Measurements from ENCODE around the gene NDNF. TPM values are rescaled to one million over a fixed set of nuclear protein-coding genes. Genes with fewer than 3 reads are reported as not detected.

NDNF gene
- total RNA-seq, 4 donors from 2014 or later, result 2.9 to 6.7 (median 4.8) TPM

GRCh38 chr4:121073672-121074381 lies 1.5 kb upstream of the NDNF start:
- no peak for DNase-seq (ENCODE audit: low spot score in 2 of 2)
- no peak overlapping the region for H3K4me3 ChIP-seq (ENCODE audit: low read depth, poor library complexity, severe bottlenecking)
- intact Hi-C loops (cut with DNase I; ENCODE audit: low total_unique reads), result no loop called here
- TF ChIP-seq CTCF (IDR thresholded peaks at IDR 0.05), result no peak
- WGBS, 2 donors, result 72 to 75% methylated on average over 5 of the region's 5 CpGs

GRCh38 chr4:121073004-121073435 lies 685 bp upstream of the NDNF start:
- 4 to 7% methylated on average over 12 of the region's 12 CpGs for WGBS, 2 donors
- peak in 1 of 2 donors; percentile 84 for DNase-seq (ENCODE audit: low spot score in 2 of 2)
- intact Hi-C loops (cut with DNase I; ENCODE audit: low total_unique reads), result no loop called here
- H3K4me3 ChIP-seq (ENCODE audit: low read depth, poor library complexity, severe bottlenecking), result peak overlapping the region; percentile 34
- TF ChIP-seq POLR2A (IDR thresholded peaks at IDR 0.05) (no peak), CTCF (IDR thresholded peaks at IDR 0.05) (no peak)

GRCh38 chr4:121071640-121072223 lies 603 bp downstream of the NDNF start:
- H3K4me3 ChIP-seq (ENCODE audit: low read depth, poor library complexity, severe bottlenecking), result peak overlapping the region; percentile 43
- intact Hi-C loops (cut with DNase I; ENCODE audit: low total_unique reads), result no loop called here
- TF ChIP-seq CTCF (IDR thresholded peaks at IDR 0.05) (no peak), POLR2A (IDR thresholded peaks at IDR 0.05) (no peak)
- WGBS, 2 donors, result 1 to 2% methylated on average over 34 of the region's 34 CpGs
- DNase-seq (ENCODE audit: low spot score in 2 of 2), result no peak

- 3 to 6% methylated on average over 40 to 41 of the region's 64 CpGs for WGBS, 2 donors
- H3K4me3 ChIP-seq (ENCODE audit: low read depth, poor library complexity, severe bottlenecking), result peak overlapping the region; percentile 43
- DNase-seq (ENCODE audit: low spot score in 2 of 2), result peak in 1 of 2 donors; percentile 86
- TF ChIP-seq CTCF (IDR thresholded peaks at IDR 0.05) (no peak), POLR2A (IDR thresholded peaks at IDR 0.05) (no peak)
- intact Hi-C loops (cut with DNase I; ENCODE audit: low total_unique reads), result no loop called here
Measured at GRCh38 chr4:121070696-121071639, 1.4 kb downstream of the NDNF start.

GRCh38 chr4:121070274-121070673 lies 2.1 kb downstream of the NDNF start:
- intact Hi-C loops (cut with DNase I; ENCODE audit: low total_unique reads), result no loop called here
- TF ChIP-seq POLR2A (IDR thresholded peaks at IDR 0.05) (no peak), CTCF (IDR thresholded peaks at IDR 0.05) (no peak)
- WGBS, 2 donors, result 28 to 33% methylated on average over 12 of the region's 12 CpGs
- no peak for DNase-seq (ENCODE audit: low spot score in 2 of 2)
- H3K4me3 ChIP-seq (ENCODE audit: low read depth, poor library complexity, severe bottlenecking), result no peak overlapping the region

All from lower leg skin (tissue), 4 donors.